ENCODE measurements around the gene RDH11.

RDH11 gene

GRCh38 chr14:67646131-67646530 is 49.4 kb downstream of the RDH11 start:
- no peak for DNase-seq (ENCODE audit: low spot score)

- DNase-seq (ENCODE audit: low spot score) = no peak
Observed at GRCh38 chr14:67645414-67645813, 50.1 kb downstream of the RDH11 start.

- DNase-seq (ENCODE audit: low spot score) = no peak
Observed at GRCh38 chr14:67644428-67644827, 51.1 kb downstream of the RDH11 start.

GRCh38 chr14:67643713-67644112 is 51.9 kb downstream of the RDH11 start:
- DNase-seq (ENCODE audit: low spot score) = no peak

- no peak for DNase-seq (ENCODE audit: low spot score)
Observed at GRCh38 chr14:67641902-67642749, 53.4 kb downstream of the RDH11 start.

GRCh38 chr14:67641480-67641879 is 54.1 kb downstream of the RDH11 start:
- DNase-seq (ENCODE audit: low spot score) = no peak

GRCh38 chr14:67638642-67639041 is 56.9 kb downstream of the RDH11 start:
- no peak for DNase-seq (ENCODE audit: low spot score)

GRCh38 chr14:67636361-67636919 is 59.1 kb downstream of the RDH11 start:
- DNase-seq (ENCODE audit: low spot score) = no peak

- no peak for DNase-seq (ENCODE audit: low spot score)
Observed at GRCh38 chr14:67633451-67634147, 62.0 kb downstream of the RDH11 start.

GRCh38 chr14:67630938-67631337 is 64.6 kb downstream of the RDH11 start:
- DNase-seq (ENCODE audit: low spot score) = no peak

- no peak for DNase-seq (ENCODE audit: low spot score)
Observed at GRCh38 chr14:67630186-67630585, 65.4 kb downstream of the RDH11 start.

GRCh38 chr14:67627519-67627918 is 68.0 kb downstream of the RDH11 start:
- DNase-seq (ENCODE audit: low spot score) = no peak
